ENCODE results near the gene MPHOSPH9.
"Not testable (repeated sequence)": the region's sequence is repeated elsewhere in the genome, so short reads cannot be mapped to it uniquely, and the experiment has no call there.

Gene MPHOSPH9

DNA sequence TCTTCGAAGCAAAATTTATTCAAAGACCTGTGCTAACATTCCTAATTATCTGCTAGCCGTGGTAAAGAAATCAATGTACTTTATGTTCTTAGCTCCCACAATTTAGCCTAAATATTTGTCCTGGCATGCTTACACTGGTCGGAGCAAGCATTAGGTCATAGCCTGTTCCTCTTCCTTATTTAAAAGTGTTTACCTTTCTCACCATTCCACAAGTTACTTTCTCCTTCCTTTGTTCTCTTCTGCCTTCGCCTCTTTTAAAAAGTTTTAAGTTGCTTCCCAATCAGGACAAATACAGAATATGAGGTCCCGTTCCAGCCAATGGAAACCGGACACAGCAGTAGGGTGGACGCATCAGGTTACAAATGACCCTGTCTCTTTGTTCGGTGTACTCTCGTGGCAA, 27.1 kb upstream of the MPHOSPH9 start:
- no peak for DNase-seq (ENCODE audit: low spot score)

DNA sequence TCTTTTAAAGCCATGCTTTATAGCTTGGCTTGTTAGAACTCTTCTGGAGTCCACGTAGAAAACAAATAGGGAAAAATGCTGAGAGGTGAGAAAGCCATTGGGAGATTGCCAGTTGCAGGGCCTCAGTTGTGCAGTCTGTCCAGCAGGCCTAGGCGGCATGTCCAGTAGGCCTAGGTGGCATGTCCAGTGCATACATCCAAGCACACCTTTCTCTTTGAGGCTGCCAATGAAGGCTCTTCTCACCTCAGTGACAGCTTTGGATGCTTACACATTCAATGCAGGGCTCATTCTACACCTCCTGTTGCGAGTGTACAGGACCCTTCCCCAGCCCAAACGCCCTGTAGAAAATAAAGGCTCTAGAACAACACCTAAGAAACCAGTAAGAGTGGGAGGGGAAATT, 25.7 kb upstream of the MPHOSPH9 start:
- DNase-seq (ENCODE audit: low spot score): no peak

DNA sequence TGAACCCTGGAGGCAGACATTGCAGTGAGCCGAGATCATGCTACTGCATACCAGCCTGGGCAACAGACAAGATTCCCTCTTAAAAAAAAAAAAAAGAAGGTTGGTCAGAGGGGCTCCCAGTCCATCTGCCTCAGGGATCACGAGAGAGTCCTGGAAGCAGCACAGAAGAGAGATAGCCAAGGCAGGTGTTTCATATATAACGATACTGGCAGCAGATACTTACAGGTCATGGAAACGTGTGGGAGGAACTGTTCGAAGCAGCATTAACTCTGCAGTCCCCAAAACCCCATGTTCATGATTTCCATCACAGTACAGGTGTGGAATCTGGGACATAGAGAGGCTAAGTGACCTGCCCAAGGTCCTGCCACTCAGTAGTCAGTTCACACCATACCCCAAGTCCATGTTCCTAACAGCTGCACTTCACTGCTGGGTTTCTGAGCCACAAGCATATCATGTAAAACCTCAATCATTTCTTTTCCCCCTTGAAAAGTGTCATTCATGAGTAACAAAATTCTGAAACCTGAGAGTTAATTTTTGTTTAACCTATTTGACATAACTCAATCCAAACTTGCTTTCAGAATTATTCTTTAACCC, 22.0 kb upstream of the MPHOSPH9 start:
- no peak for DNase-seq (ENCODE audit: low spot score)

DNA sequence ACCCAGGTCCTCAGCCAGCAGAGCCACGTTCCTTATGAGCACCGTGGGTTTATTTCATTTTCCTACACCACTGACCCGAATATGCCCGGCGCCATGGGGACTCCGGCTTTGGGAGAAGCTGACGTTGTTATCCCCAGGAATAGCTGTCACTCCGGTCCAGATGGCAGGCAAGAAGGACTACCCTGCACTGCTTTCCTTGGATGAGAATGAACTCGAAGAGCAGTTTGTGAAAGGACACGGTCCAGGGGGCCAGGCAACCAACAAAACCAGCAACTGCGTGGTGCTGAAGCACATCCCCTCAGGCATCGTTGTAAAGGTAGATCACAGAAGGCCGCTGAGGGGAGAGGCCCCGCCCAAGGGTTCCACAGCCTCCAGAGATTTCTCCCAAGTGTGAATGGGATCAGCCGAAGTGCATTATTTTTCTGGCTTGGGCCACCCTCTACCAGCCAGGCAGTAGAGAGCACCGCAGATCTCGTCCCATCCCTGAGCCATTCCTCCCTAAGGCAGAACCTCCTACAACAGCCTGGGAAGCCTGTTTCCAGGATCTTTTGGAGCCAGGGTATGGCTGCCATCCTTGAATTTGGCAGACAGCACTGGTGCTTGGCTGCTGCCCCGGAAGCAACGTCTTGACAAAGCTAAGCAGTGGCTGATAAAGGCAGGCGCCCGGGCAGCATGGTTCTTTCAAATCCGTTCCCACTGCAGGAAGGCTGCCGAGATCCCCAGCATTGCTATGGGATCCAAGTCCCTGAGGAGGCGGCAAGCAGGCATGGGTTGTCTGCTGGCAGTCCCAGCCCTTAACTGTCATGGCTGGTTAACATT, 20.9 kb upstream of the MPHOSPH9 start:
- peak; percentile 70 for DNase-seq (ENCODE audit: low spot score)

DNA sequence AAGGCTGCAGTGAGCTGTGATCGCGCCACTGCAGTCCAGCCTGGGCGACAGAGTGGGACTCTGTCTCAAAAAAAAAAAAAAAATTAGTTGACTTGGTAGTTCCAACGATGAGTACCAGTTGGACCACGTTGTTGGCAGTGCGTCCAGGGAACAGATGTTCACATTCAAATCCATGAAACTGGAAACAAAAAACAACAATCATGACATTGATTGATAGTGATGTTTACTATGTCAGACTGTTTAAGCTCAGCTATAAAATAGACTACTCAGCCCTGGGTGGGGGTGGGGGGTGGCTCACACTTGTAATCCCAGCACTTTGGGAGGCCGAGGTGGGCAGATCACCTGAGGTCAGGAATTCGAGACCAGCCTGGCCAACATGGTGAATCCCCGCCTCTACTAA, 19.4 kb upstream of the MPHOSPH9 start:
- DNase-seq (ENCODE audit: low spot score): peak; percentile 44

DNA sequence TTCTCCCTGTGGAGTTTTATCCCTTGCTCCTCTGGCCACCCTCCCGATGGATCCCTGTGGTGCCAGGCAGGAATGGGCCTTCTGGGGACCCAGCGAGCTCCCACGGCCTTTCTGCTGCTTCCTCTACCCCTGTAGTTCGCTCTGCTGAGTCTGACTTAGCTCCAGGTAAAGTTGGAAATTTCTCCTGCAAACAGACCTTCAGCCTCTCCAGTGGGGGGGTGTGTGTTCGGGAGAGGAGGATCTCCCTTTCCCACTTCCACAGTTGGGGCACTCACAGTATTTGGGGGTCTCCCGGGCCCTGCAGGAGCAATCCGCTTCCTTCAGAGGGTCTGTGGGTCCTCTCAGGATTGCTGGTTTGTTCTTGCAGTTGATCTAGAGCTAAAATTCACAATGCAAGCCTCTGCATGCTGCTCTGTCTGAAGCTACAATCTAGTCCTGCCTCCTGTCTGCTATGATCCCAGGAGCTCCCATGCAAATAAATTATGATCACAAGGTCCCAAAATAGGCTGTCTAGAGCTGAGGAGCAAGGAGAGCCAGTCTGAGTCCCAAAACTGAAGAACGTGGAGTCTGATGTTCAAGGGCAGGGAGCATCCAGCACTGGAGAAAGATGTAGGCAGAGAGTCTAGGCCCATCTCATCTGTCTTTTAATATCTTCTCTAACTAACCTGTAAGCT, 18.6 kb upstream of the MPHOSPH9 start:
- DNase-seq (ENCODE audit: low spot score): no peak

DNA sequence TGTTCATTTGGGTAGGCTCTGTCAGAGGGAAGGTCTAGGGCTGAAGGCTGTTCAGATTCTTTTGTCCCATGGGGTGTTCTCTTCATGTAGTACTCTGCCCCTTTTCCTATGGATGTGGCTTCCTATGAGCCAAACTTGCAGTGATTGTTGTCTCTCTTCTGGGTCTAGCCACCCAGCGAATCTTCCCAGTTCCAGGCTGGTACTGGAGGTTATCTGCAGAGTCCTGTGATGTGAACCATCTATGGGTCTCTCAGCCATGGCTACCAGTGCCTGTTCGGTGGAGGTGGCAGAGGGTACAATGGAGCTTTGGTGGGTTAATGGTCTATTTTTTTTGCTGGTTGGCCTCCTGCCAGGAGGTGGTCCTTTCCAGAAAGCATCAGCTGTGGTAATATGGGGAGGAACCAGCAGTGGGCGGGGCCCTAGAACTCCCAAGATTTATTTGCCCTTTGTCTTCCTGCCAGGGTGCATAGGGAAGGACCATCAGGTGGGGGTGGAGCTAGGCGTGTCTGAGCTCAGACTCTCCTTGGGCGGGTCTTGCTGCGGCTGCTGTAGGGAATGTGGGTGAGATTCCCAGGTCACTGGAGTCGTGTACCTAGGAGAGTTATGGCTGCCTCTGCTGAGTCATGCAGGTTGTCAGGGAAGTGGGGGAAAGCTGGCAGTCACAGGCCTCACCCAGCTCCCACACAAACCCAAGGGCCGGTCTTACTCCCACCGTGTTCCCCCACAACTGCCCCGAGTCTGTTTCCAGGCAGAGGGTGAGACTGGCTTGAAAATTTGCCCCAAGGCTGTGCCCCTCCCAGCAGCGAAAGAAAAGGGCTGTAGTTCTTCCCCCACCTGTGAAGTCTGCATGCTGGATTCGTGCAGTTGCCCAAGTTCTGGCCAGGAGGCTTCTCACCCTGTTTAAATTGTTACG, 17.8 kb upstream of the MPHOSPH9 start:
- DNase-seq (ENCODE audit: low spot score): no peak

DNA sequence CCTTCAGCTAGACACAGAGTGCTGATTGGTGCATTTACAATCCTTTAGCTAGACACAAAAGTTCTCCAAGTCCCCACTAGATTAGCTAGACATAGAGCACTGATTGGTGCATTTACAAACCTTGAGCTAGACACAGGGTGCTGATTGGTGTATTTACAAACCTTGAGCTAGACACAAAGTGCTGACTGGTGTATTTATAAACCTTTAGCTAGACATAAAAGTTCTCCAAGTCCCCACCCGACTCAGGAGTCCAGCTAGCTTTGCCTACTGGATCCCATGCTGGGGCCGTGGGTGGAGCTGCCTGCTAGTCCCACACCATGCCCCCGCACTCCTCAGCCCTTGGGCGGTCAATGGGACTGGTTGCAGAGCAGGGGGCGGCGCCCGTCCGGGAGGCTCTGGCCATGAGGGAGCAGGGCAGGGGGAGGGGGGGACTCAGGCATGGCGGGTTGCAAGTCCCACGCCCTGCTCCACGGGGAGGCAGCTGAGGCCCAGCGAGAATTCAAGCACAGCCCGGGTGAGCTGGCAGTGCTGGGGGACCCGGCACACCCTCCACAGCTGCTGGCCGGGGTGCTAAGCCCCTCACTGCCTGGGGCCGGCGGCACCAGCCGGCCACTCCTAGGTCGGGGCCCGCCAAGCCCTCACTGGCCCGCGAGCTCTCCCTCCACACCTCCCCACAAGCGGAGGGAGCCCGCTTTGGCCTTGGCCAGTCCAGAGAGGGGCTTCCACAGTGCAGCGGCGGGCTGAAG, 16.2 kb upstream of the MPHOSPH9 start:
- DNase-seq (ENCODE audit: low spot score): not testable (repeated sequence)

DNA sequence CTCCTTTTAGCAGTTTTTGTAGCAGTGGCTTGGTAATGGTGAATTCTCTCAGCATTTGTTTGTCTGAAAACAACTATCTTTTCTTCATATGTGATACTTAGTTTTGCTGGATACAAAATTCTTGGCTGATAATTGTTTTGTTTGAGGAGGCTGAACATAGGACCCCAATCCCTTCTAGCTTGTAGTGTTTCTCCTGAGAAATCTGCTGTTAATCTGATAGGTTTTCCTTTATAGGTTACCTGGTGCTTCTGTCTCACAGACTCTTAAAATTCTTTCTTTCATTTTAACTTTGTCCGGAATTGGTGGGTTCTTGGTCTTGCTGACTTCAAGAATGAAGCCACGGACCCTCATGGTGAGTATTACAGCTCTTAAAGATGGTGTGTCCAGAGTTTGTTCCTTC, 15.2 kb upstream of the MPHOSPH9 start:
- DNase-seq (ENCODE audit: low spot score): not testable (repeated sequence)

DNA sequence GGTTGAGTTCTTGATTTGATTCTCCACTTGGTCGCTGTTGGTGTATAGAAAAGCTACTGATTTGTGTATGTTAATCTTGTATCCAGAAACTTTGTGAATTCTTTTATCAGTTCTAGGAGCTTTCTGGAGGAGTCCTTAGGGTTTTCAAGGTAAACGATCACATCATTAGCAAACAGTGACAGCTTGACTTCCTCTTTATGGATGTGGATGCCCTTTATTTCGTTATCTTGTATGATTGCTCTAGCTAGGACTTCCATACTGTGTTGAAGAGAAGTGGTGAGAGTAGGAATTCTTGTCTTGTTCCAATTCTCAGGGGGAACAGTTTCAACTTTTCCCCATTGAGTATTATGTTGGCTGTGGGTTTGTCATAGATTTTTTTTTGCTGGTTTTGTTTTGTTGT, 12.7 kb upstream of the MPHOSPH9 start:
- DNase-seq (ENCODE audit: low spot score): no peak

DNA sequence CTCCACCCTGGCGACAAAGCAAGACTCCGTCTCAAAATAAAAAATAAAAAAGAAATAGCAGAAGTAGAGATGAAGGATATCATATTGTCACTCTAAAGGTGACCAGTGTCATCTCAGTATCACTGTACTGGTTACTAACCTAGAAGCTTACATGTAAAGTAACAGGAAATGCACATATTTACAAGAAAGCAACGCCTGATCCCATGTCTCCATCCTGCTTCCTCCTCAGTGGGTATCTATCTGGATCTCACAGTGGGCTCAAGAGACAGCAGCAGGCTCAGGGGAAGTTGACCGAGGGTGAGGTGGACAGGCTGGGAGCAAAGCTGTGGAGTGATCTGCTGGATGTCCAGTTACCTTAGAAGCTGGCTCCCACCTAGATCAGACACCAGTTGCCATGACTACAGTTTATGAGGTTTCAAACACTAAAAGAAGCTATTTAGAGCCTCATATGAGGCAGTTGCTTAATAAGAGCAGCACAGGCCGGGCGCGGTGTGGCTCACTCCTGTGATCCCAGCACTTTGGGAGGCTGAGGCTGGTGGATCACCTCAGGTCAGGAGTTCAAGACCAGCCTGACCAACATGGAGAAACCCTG, 10.8 kb upstream of the MPHOSPH9 start:
- DNase-seq (ENCODE audit: low spot score): no peak

DNA sequence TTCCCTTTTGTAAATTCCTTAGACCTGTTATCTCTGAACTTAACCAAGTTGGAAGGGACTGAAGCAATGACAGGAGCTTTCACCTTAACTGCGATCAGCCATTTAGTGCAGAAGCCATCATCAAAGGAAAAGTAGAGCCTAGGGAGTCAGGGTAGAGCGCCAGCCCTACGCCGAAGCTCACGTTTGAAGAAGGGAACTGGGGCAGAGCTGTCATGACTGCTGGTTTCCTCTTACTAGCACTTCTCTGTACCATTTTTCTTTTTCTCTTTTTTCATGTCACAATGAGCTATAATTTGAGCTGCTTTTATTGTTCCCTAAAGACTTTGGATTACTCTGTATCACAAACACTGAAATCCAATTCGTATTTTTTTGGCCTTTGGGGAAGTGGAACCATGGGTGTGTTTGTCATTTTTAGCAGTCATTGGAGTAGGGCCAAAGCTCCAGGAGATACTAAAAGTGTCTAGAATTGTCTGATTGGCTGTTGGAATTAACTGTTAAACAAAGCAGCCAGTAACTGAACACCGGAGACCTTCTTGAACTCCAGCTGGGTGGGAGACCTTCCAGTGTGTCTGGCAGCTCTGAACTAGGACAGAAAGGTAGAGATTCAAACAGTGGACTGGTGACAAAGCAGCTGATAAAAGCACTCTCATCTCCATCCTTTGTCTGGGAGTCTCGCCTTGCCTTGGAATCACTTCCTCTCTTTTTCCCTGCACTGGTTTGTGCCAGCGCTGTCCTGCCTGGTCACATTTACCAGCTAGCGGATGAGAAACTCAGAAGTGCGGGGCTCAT, 9.4 kb upstream of the MPHOSPH9 start:
- DNase-seq (ENCODE audit: low spot score): peak; percentile 55

DNA sequence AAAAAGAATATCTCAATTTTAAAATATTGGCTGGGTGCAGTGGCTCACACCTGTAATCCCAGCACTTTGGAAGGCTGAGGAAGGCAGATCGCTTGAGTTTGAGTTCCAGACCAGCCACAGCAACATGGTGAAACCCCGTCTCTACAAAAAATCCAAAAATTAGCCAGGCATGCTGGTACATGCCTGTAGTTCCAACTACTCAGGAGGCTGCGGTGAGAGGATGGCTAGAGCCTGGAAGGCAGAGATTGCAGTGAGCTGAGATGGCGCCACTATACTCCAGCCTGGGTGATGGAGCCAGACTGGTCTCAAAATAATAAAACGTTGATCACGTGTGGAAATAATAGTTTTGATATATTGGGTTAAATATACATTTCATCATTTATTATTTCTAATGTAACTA, 6.0 kb upstream of the MPHOSPH9 start:
- DNase-seq (ENCODE audit: low spot score): no peak

DNA sequence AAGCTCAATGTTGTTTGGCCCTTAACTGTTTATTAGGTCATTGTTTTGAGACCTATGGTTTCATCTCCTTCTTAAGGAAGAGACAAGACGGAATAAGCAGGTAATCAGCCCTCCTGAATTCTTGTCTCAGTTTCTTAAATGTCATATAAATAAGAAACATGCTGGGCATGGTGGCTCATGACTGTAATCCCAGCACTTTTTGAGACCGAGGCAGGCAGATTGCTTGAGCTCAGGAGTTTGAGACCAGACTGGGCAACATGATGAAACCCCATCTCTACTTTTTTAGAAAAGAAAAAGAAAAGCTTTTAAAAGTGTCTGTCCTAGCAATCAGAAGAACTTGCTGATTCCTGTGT, 5.4 kb upstream of the MPHOSPH9 start:
- DNase-seq (ENCODE audit: low spot score): no peak

DNA sequence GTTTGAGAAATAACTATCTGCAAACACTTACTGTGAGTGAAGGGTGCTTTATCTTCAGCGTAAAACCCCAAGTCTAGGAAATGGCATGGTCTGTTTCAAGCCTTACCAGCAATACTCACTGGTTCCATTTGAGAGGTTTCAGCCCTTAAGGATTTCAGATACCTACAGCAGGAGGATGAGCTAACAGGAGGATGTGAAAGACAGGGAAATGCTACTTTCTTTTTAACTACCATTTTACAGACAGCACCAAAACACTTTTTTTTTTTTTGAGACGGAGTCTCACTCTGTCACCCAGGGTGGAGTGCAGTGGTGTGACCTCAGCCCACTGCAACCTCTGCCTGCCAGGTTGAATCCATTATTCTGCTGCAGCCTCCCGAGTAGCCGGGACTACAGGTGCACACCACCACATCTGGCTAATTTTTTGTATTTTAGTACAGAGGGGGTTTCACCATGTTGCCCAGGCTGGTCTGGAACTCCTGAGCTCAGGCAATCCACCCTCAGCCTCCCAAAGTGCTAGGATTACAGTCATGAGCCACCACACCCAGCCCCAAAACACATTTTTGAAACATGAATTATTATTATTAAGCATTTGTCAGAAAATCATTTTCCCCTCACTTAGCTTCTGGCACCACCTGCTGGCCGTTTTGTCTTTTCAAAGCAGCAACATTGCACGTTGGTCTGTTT, 4.8 kb upstream of the MPHOSPH9 start:
- DNase-seq (ENCODE audit: low spot score): peak; percentile 62

DNA sequence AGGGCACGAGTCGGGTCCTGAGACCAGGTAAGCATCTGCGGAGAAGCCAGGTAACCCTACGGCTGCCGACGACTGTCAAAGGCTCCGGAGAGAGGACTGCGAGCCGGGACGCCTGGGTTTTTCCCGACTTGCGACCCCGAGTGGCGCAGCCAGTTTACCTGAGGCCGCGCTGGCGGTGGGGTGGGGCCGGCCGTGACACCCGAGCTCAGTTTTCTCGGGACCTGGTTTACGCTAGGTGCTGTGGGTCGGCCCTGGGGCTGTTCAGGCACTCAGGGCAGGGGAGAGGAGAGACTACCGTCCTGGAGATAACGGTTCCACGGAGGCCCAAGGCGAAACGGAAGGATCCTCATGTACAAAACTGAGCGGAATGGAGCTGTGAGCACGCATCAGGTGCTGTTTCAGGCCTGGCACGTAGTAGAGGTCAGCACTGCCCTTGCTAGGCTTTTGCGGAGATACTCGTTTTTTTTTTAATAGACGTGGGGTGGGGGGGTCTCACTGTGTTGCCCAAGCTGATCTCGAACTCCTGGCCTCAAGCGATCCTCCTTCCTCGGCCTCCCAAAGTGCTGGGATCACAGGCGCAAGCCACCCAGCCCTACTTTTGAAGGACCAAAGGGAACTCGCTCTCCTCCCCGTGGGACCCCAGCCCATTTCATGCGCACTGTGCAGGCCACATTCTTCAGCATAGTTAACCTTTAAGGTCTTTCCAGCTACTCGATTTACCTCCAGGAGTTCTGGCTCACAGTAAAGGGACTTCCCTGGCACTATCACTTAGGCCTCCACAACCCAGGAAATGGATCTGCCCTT, 766 bp upstream of the MPHOSPH9 start:
- no peak for DNase-seq (ENCODE audit: low spot score)

DNA sequence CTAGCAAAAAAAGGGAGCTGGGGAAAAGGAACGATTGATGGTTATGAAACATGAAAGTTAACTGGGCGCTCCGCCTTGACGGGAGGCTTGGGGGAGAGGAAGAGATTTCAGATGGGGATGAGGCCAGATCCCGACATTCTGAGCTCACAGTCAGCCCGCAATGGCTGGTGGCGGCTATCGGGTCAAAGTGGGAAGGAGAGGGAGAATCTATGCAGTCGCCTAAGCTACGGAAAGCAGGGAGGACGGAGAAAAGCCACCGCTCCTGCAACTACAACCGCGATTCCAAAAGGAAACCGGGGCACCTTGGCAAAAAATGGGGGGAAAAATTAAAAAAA, 502 bp downstream of the MPHOSPH9 start:
- DNase-seq (ENCODE audit: low spot score): no peak

DNA sequence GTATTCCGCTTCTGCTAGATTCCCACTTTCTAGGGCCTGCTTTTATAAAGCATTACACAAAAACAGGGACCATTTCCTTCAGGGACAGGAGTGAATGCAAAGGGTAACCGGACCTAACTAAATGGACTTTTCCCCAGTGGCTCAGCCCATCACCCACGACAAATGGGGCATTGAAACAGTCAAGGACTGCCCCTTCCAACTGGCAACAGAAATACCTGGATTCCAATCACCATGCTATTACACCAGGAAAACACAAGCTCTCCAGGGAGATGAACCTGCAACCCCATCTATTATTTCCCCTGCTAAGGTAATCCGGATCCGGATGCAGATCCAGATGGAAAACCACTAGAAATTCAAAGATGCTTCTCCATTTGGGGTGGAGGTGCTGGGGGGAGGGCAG, 1.0 kb downstream of the MPHOSPH9 start:
- DNase-seq (ENCODE audit: low spot score): no peak

DNA sequence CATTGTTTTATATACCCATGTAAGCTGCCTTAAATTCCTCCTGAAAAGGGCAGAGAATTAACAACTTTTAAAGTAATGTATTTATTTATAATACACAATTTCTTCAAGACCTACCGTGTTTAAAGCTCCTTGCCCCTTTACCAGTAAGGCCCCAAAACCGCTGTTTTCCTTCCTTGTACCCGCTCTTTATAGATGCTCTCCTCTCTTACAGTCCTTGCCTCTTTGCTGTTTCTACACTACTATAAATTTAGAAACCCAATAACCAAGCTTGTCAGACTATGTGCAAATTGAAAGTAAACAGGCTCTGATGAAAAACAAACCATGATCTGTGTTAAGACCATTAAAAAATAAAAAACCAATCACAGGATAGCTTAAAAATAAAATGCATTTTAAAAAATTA, 3.9 kb downstream of the MPHOSPH9 start:
- DNase-seq (ENCODE audit: low spot score): no peak
